ENCODE results near the gene APOBEC2.
"Not testable (repeated sequence)": the region's sequence is repeated elsewhere in the genome, so short reads cannot be mapped to it uniquely, and the experiment has no call there.

APOBEC2 gene

DNA sequence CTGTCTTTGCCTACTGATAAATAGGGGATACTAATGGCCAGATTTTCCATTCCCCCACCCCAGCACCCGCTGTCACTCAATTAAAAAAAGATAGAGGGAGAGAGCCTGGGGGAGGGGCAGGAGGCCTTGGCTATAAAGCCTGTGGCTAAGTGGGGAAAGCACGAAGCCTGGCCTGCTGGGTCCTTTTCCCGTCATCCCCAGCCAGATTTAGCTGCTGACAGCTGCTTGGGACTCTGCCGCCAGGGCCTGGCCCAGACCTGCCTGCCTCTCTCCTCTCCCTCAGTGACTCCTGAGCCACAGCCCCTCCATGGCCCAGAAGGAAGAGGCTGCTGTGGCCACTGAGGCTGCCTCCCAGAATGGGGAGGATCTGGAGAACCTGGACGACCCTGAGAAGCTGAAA is at the start of gene APOBEC2:
APOBEC2 (plus strand) TSS at position 162 of the 400 bp plus-strand sequence; CDS start at position 308, 146 bp downstream.
- no peaks in the 10 kb centered on the region for H3K27me3 ChIP-seq (ENCODE audit: control insufficient read depth, insufficient read depth, low read length)
- H3K9ac ChIP-seq (ENCODE audit: low read length): no peak within 1 kb of the TSS
- no peaks in the 10 kb centered on the region for H3K4me1 ChIP-seq (ENCODE audit: control insufficient read depth, low read depth, low read length)
- H3K27ac ChIP-seq (ENCODE audit: low read length): no peak within 1 kb of the TSS
- no peaks in the 10 kb centered on the region for H3K9me3 ChIP-seq (ENCODE audit: control insufficient read depth, low read depth, low read length)
- no peak within 1 kb of the TSS for H3K4me3 ChIP-seq (ENCODE audit: low read length)
- no peaks in the 10 kb centered on the region for H3K36me3 ChIP-seq (ENCODE audit: control insufficient read depth, low read depth, low read length)

DNA sequence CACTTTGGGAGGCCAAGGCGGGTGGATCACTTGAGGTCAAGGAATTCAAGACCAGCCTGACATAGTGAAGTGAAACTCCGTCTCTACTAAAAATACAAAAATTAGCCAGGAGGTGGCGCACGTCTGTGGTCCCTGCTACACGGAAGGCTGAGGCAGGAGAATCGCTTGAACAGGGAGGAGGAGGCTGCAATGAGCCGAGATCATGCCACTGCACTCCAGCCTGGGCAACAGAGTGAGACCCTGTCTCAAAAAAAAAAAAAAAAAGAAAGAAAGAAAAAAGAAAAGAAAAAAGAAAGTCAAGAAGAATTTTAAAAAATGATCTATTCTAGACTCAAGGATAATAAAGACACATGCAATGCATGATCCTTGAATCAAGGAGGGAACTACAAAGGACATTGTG is 46.8 kb upstream of the APOBEC2 start:
- H3K27ac ChIP-seq (ENCODE audit: low read length); H3K9ac ChIP-seq (ENCODE audit: low read length); H3K9me3 ChIP-seq (ENCODE audit: control insufficient read depth, low read depth, low read length); H3K27me3 ChIP-seq (ENCODE audit: control insufficient read depth, insufficient read depth, low read length); H3K36me3 ChIP-seq (ENCODE audit: control insufficient read depth, low read depth, low read length); H3K4me1 ChIP-seq (ENCODE audit: control insufficient read depth, low read depth, low read length); H3K4me3 ChIP-seq (ENCODE audit: low read length): not testable (repeated sequence)

DNA sequence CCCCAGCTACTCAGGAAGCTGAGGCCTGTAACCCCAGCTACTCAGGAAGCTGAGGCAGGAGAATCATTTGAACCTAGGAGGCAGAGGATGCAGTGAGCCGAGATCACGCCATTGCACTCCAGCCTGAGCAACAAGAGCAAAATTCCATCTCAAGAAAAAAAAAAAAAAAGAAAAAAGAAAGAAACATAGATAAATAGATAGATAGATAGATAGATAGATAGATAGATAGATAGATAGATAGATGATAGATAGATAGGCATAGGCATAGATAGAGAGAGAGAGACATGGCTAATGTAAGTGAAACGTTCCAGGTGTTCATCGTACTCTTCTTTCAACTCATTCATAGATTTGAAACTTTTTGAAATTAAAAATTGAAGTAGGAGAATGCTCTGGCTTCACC is 46.0 kb upstream of the APOBEC2 start:
- H3K4me1 ChIP-seq (ENCODE audit: control insufficient read depth, low read depth, low read length); H3K27ac ChIP-seq (ENCODE audit: low read length): not testable (repeated sequence)

DNA sequence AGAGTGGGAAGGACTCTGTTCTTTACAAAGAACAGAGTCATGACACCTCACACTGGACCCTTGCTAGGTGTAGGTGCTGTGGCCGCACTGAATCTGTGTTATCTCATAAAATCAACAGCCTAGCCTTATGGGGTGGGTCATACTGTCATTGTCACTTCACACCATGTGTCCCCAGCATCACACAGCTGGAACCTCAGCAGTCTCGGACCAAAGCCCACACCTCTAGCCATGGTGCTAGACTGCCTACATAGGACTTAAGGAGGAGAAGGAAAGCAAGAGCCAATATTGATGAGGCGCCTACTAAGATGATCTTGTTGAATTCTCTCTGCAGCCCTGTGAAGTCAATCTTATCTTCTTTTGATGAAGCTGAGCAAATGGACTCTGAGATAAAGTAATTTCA is 45.0 kb upstream of the APOBEC2 start:
- Histone ChIP-seq H3K36me3 (ENCODE audit: control insufficient read depth, low read depth, low read length) (no peaks in the 10 kb centered on the region), H3K4me3 (ENCODE audit: low read length) (no peak overlapping the region), H3K9me3 (ENCODE audit: control insufficient read depth, low read depth, low read length) (no peaks in the 10 kb centered on the region), H3K4me1 (ENCODE audit: control insufficient read depth, low read depth, low read length) (peaks cover 4% of the 10 kb centered on the region), H3K27ac (ENCODE audit: low read length) (no peak overlapping the region), H3K9ac (ENCODE audit: low read length) (no peak overlapping the region), H3K27me3 (ENCODE audit: control insufficient read depth, insufficient read depth, low read length) (no peaks in the 10 kb centered on the region)

More for the DNA sequence above, 46.0 kb upstream of the APOBEC2 start:
- not testable (repeated sequence) for H3K27me3 ChIP-seq (ENCODE audit: control insufficient read depth, insufficient read depth, low read length); H3K9ac ChIP-seq (ENCODE audit: low read length); H3K36me3 ChIP-seq (ENCODE audit: control insufficient read depth, low read depth, low read length); H3K9me3 ChIP-seq (ENCODE audit: control insufficient read depth, low read depth, low read length); H3K4me3 ChIP-seq (ENCODE audit: low read length)

DNA sequence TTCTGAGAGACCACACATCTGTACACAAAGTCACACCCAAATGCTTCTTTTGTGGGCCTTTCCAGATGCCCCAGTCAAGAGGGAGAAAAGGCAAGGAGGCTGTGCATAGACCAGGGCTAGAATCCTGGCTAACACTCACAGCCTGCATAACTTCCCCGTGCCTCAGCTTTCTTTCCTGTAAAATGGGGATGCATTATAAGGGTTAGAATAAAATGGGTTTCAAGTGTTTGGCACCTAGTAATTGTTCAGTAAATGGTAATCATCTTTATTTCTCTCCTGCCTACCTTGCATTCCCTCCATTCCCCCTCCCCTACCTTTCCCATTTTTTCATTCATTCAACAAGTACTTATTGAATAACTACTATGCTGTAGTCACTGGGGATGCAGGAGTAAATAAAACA is 43.3 kb upstream of the APOBEC2 start:
- Histone ChIP-seq H3K27ac (ENCODE audit: low read length) (no peak overlapping the region), H3K9me3 (ENCODE audit: control insufficient read depth, low read depth, low read length) (no peaks in the 10 kb centered on the region), H3K4me3 (ENCODE audit: low read length) (no peak overlapping the region)

DNA sequence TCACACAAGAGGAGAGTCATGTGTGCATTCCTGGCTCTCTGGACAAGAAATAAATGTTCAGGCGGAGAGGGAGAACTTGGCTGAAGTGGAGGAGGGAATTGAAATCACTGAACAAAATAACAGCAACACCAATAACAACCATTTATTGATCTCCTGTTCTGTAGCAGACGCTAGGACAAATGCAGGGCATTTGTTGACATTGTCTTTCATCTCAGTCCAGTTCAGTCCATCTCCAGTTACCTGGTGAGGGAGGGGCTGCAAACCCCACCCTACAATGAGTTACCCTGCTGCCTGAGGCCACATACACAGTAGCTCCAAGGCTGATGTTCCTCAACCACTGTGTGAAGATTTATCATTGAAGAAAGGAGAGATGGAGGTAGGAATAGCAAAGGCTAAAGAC is 41.3 kb upstream of the APOBEC2 start:
- H3K36me3 ChIP-seq (ENCODE audit: control insufficient read depth, low read depth, low read length): no peaks in the 10 kb centered on the region
- no peak overlapping the region for H3K9ac ChIP-seq (ENCODE audit: low read length)
- no peaks in the 10 kb centered on the region for H3K9me3 ChIP-seq (ENCODE audit: control insufficient read depth, low read depth, low read length)
- no peak overlapping the region for H3K27ac ChIP-seq (ENCODE audit: low read length)
- no peaks in the 10 kb centered on the region for H3K27me3 ChIP-seq (ENCODE audit: control insufficient read depth, insufficient read depth, low read length)
- H3K4me3 ChIP-seq (ENCODE audit: low read length): no peak overlapping the region
- H3K4me1 ChIP-seq (ENCODE audit: control insufficient read depth, low read depth, low read length): no peaks in the 10 kb centered on the region

More for the DNA sequence above, 43.3 kb upstream of the APOBEC2 start:
- Histone ChIP-seq H3K36me3 (ENCODE audit: control insufficient read depth, low read depth, low read length) (no peaks in the 10 kb centered on the region), H3K4me1 (ENCODE audit: control insufficient read depth, low read depth, low read length) (peaks cover 4% of the 10 kb centered on the region), H3K27me3 (ENCODE audit: control insufficient read depth, insufficient read depth, low read length) (no peaks in the 10 kb centered on the region), H3K9ac (ENCODE audit: low read length) (no peak overlapping the region)

DNA sequence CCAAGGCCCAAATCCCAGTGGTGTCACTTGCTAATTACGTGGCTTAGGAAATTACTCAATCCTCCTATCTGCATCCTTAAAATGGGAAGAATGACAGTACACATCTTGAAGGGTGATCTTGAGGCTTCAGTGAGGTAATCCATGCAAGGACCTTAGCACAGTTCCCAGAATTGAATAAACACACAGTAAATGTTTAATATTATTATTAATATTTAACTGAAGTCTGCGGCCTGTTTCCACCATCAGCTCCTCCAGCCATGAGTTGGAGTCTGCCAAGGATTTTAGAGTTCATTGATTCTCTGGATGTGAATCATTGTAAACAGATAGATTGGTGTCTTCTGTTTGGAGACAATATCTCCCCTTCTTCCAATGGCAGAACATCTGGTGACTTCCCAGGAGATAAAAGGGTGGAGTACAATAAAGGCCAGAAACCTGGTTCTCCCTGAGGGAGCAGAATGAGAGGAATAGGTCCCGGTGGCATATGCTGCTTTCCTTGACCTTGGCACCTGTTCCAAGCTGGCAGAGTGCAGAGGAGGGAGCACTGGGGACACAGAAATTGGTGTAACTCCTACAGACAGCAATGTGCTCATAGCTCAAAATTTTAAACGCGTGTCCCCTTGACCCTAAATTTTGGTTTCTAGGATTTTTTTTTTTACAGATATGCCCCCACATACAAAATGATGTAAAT is 39.4 kb upstream of the APOBEC2 start:
- Histone ChIP-seq H3K9ac (ENCODE audit: low read length) (no peak overlapping the region), H3K9me3 (ENCODE audit: control insufficient read depth, low read depth, low read length) (no peaks in the 10 kb centered on the region), H3K27me3 (ENCODE audit: control insufficient read depth, insufficient read depth, low read length) (no peaks in the 10 kb centered on the region), H3K4me1 (ENCODE audit: control insufficient read depth, low read depth, low read length) (no peaks in the 10 kb centered on the region), H3K27ac (ENCODE audit: low read length) (no peak overlapping the region), H3K36me3 (ENCODE audit: control insufficient read depth, low read depth, low read length) (no peaks in the 10 kb centered on the region), H3K4me3 (ENCODE audit: low read length) (no peak overlapping the region)

DNA sequence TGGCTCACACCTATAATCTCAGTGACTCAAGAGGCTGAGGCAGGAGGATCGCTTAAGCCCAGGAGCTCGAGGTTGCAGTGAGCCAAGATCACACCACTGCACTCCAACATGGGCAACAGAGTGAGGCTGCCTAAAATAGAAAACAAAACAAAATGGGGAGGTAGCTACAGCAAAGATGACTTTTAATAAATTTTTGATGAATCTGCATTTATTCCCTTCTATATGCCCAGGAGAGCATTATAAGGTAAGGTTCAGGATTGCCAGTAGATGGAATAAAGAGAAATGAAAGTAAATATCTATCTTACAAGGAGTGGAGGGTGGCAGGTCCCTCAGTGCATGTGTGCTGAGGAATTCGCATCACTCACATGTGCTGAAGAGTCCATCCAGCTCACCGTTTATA is 38.2 kb upstream of the APOBEC2 start:
- Histone ChIP-seq H3K27ac (ENCODE audit: low read length) (no peak overlapping the region), H3K36me3 (ENCODE audit: control insufficient read depth, low read depth, low read length) (no peaks in the 10 kb centered on the region), H3K9me3 (ENCODE audit: control insufficient read depth, low read depth, low read length) (no peaks in the 10 kb centered on the region), H3K4me3 (ENCODE audit: low read length) (no peak overlapping the region), H3K9ac (ENCODE audit: low read length) (no peak overlapping the region), H3K27me3 (ENCODE audit: control insufficient read depth, insufficient read depth, low read length) (no peaks in the 10 kb centered on the region), H3K4me1 (ENCODE audit: control insufficient read depth, low read depth, low read length) (no peaks in the 10 kb centered on the region)

DNA sequence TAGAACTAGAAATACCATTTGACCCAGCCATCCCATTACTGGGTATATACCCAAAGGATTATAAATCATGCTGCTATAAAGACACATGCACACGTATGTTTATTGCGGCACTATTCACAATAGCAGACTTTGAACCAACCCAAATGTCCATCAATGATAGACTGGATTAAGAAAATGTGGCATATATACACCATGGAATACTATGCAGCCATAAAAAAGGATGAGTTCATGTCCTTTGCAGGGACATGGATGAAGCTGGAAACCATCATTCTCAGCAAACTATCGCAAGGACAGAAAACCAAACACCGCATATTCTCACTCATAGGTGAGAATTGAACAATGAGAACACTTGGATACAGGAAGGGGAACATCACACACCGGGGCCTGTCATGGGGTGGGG is 37.1 kb upstream of the APOBEC2 start:
- not testable (repeated sequence) for H3K9ac ChIP-seq (ENCODE audit: low read length); H3K4me3 ChIP-seq (ENCODE audit: low read length); H3K27me3 ChIP-seq (ENCODE audit: control insufficient read depth, insufficient read depth, low read length); H3K9me3 ChIP-seq (ENCODE audit: control insufficient read depth, low read depth, low read length); H3K4me1 ChIP-seq (ENCODE audit: control insufficient read depth, low read depth, low read length); H3K27ac ChIP-seq (ENCODE audit: low read length); H3K36me3 ChIP-seq (ENCODE audit: control insufficient read depth, low read depth, low read length)

DNA sequence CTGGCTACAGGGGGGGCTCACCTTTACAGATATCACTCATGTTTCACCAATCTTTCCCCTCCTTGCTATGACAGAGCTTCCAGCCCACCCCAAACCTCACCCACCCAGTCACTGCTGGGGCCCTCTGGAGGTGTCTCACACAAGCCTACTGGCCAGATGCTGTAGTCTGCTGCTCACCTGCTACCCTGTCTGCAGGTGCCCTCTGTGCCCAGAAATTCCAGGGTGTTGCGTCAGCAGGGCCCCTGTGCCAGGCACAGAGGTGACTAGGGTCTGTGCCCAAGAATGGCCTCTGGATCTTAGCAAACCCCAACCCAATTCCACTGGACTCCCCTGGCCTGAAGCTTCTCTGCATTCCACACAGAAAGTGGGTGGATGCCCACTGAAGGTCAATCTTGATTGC is 35.3 kb upstream of the APOBEC2 start:
- H3K9me3 ChIP-seq (ENCODE audit: control insufficient read depth, low read depth, low read length): no peaks in the 10 kb centered on the region
- H3K27ac ChIP-seq (ENCODE audit: low read length): no peak overlapping the region
- no peak overlapping the region for H3K9ac ChIP-seq (ENCODE audit: low read length)

DNA sequence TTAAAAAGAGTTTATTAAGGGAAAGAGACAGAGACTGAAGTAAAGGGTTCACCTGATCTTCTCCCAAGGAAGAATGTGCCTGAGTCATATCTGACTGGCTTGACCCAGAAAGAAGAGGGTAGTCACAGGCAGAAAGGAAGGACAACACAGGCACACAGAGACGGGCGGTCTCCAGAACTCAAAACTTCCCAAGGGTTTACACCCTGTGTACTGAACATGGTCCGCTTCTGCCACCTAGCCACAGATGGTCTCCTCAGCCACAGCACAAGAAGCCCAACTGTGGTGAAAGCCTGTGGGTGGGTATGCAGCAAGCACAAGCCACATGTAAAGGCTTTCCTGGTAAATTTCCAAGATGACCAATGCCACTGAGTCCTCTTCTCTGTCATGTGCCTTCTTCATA is 31.2 kb upstream of the APOBEC2 start:
- H3K36me3 ChIP-seq (ENCODE audit: control insufficient read depth, low read depth, low read length): no peaks in the 10 kb centered on the region
- no peaks in the 10 kb centered on the region for H3K9me3 ChIP-seq (ENCODE audit: control insufficient read depth, low read depth, low read length)
- no peaks in the 10 kb centered on the region for H3K27me3 ChIP-seq (ENCODE audit: control insufficient read depth, insufficient read depth, low read length)
- no peak overlapping the region for H3K27ac ChIP-seq (ENCODE audit: low read length)
- peaks cover 7% of the 10 kb centered on the region for H3K4me1 ChIP-seq (ENCODE audit: control insufficient read depth, low read depth, low read length)
- no peak overlapping the region for H3K4me3 ChIP-seq (ENCODE audit: low read length)
- H3K9ac ChIP-seq (ENCODE audit: low read length): no peak overlapping the region

More for the DNA sequence above, 35.3 kb upstream of the APOBEC2 start:
- no peak overlapping the region for H3K4me3 ChIP-seq (ENCODE audit: low read length)
- H3K4me1 ChIP-seq (ENCODE audit: control insufficient read depth, low read depth, low read length): no peaks in the 10 kb centered on the region
- no peaks in the 10 kb centered on the region for H3K27me3 ChIP-seq (ENCODE audit: control insufficient read depth, insufficient read depth, low read length)
- H3K36me3 ChIP-seq (ENCODE audit: control insufficient read depth, low read depth, low read length): no peaks in the 10 kb centered on the region

DNA sequence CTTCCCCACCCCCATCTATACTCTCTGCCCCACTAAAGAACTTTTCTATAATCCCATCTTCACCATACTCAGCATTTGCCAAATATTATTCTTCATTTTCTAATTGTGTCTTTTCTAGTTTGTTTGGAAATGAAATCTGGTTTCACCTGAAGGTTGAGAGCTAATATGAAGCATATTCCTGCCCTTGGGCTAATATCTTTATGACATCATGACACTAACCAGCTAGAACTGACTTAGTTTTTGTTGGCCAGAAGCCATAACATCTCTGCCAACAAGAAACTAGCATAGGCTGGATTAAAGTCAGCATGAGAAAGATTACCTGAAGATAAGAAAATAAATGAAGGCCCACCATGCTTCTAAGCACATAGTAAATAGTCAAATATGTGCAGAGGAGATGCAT is 30.7 kb upstream of the APOBEC2 start:
- H3K4me1 ChIP-seq (ENCODE audit: control insufficient read depth, low read depth, low read length): peaks cover 12% of the 10 kb centered on the region
- H3K27ac ChIP-seq (ENCODE audit: low read length): no peak overlapping the region
- no peaks in the 10 kb centered on the region for H3K27me3 ChIP-seq (ENCODE audit: control insufficient read depth, insufficient read depth, low read length)
- no peaks in the 10 kb centered on the region for H3K9me3 ChIP-seq (ENCODE audit: control insufficient read depth, low read depth, low read length)
- no peak overlapping the region for H3K4me3 ChIP-seq (ENCODE audit: low read length)
- no peaks in the 10 kb centered on the region for H3K36me3 ChIP-seq (ENCODE audit: control insufficient read depth, low read depth, low read length)
- H3K9ac ChIP-seq (ENCODE audit: low read length): no peak overlapping the region

Measured in iPS-18a (cell line).